Neural cell (in vitro differentiated cells): ENCODE measurements around the gene DIS3L2. TPM values are rescaled to one million over a fixed set of nuclear protein-coding genes. Genes with fewer than 3 reads are reported as not detected.
"Not testable (repeated sequence)": the region's sequence is repeated elsewhere in the genome, so short reads cannot be mapped to it uniquely, and the experiment has no call there.

Experiments
- H2AFZ ChIP-seq: fragments of 200-600, 300-800 bp; sonication (generic), shearing (Covaris generic); 2 replicates; pipeline ENCODE4 v1.6.0; 2014; ENCODE audit warnings: low read depth, mild to moderate bottlenecking, antibody characterized with exemption, low read length, moderate library complexity
- H3F3A ChIP-seq: fragments of 200-600 bp; shearing (Covaris generic); 2 replicates; pipeline ENCODE4 v1.6.1; 2016; ENCODE audit warnings: mild to moderate bottlenecking, moderate library complexity, mixed read lengths, antibody characterized with exemption, low read length; ENCODE audit not compliant: insufficient read depth, poor library complexity, severe bottlenecking
- H3K27ac ChIP-seq: fragments of 200-600, 300-800 bp; sonication (generic), shearing (Covaris generic); 2 replicates; pipeline ENCODE4 v1.5.1; 2014; ENCODE audit warnings: mild to moderate bottlenecking, low read length, moderate library complexity
- H3K27me3 ChIP-seq: fragments of 300-800, 200-600 bp; sonication (generic), shearing (Covaris generic); 2 replicates; pipeline ENCODE4 v1.6.0; 2014; ENCODE audit warnings: mild to moderate bottlenecking, low read depth, low read length, moderate library complexity; ENCODE audit not compliant: insufficient read depth
- H3K36me3 ChIP-seq: fragments of 300-800, 200-600 bp; sonication (generic), shearing (Covaris generic); 2 replicates; pipeline ENCODE4 v1.5.1; 2014; ENCODE audit warnings: mild to moderate bottlenecking, antibody characterized with exemption, low read length, moderate library complexity; ENCODE audit not compliant: insufficient read depth
- H3K4me2 ChIP-seq: fragments of 300-800, 200-600 bp; sonication (generic), shearing (Covaris generic); 2 replicates; pipeline ENCODE4 v1.6.0; 2014; ENCODE audit warnings: mild to moderate bottlenecking, low read length
- H3K4me3 ChIP-seq: fragments of 300-800, 200-600 bp; sonication (generic), shearing (Covaris generic); 2 replicates; pipeline ENCODE4 v1.5.1; 2014; ENCODE audit warnings: mild to moderate bottlenecking, low read length, moderate library complexity
- H3K79me2 ChIP-seq: fragments of 200-600 bp; shearing (Covaris generic); replicated peaks from 2 replicates; pipeline ENCODE4 v1.6.0; 2014; ENCODE audit warnings: mild to moderate bottlenecking, low read length, moderate library complexity; ENCODE audit not compliant: insufficient read depth
- H3K9ac ChIP-seq: fragments of 300-800, 200-600 bp; sonication (generic), shearing (Covaris generic); 2 replicates; pipeline ENCODE4 v1.6.1; 2016; ENCODE audit warnings: mild to moderate bottlenecking, low read length, mixed read lengths
- H3K9me2 ChIP-seq: fragments of 200-600 bp; shearing (Covaris generic); 2 replicates; pipeline ENCODE4 v1.6.1; 2016; ENCODE audit warnings: mild to moderate bottlenecking, low read length, mixed read lengths; ENCODE audit not compliant: insufficient read depth
- H3K9me3 ChIP-seq: fragments of 200-600, 300-800 bp; sonication (generic), shearing (Covaris generic); 2 replicates; pipeline ENCODE4 v1.6.1; 2016; ENCODE audit warnings: mild to moderate bottlenecking, mixed run types, low read length, moderate library complexity, mixed read lengths
- H4K20me1 ChIP-seq: fragments of 200-600 bp; shearing (Covaris generic); 2 replicates; pipeline ENCODE4 v1.6.1; 2016; ENCODE audit warnings: mild to moderate bottlenecking, mixed run types; ENCODE audit not compliant: insufficient read depth
- EP300 ChIP-seq: fragments of 450-650 bp; conservative IDR thresholded peaks from 2 replicates; pipeline ENCODE4 v1.6.1; 2014; ENCODE audit warnings: antibody characterized with exemption, mild to moderate bottlenecking, moderate library complexity; ENCODE audit not compliant: poor library complexity, severe bottlenecking
- EZH2 ChIP-seq: fragments of 200-600, 300-800 bp; shearing (Covaris generic), sonication (generic); IDR thresholded peaks from 2 replicates; pipeline ENCODE4 v1.6.1; 2014; ENCODE audit warnings: antibody characterized with exemption, low read length, borderline replicate concordance, mild to moderate bottlenecking; ENCODE audit not compliant: insufficient read depth, poor library complexity, severe bottlenecking
- MXI1 ChIP-seq: fragments of 450-650 bp; conservative IDR thresholded peaks from 2 replicates; pipeline ENCODE4 v1.6.1; 2014; ENCODE audit warnings: antibody characterized with exemption, mild to moderate bottlenecking; ENCODE audit not compliant: poor library complexity, severe bottlenecking
- POLR2AphosphoS5 ChIP-seq: IDR thresholded peaks from 2 replicates; pipeline ENCODE4 v1.6.1; 2012
- RAD21 ChIP-seq: fragments of 450-650 bp; conservative IDR thresholded peaks from 2 replicates; pipeline ENCODE4 v1.6.1; 2014; ENCODE audit warnings: antibody characterized with exemption, mild to moderate bottlenecking, moderate library complexity
- REST ChIP-seq: IDR thresholded peaks from 2 replicates; pipeline ENCODE4 v1.6.1; 2012; ENCODE audit warnings: borderline replicate concordance
- SMC3 ChIP-seq: fragments of 450-650 bp; conservative IDR thresholded peaks from 2 replicates; pipeline ENCODE4 v1.6.1; 2014; ENCODE audit warnings: antibody characterized with exemption, mild to moderate bottlenecking, moderate library complexity; ENCODE audit not compliant: poor library complexity
- TAF1 ChIP-seq: IDR thresholded peaks from 2 replicates; pipeline ENCODE4 v1.6.1; 2012; ENCODE audit warnings: low read depth
- polyA plus RNA-seq: library from polyadenylated mRNA; depleted of rRNA; stranded (reverse); fragments of >200 nt; gene quantifications from 2 replicates; pipeline ENCODE4 v1.2.3, GENCODE V29; 2014
- TF ChIP-seq, protein P1 (sequence below): fragments of 450-650 bp; IDR thresholded peaks from 2 replicates; pipeline ENCODE4 v1.5.1; 2014; ENCODE audit warnings: antibody characterized with exemption, mild to moderate bottlenecking, moderate library complexity; ENCODE audit not compliant: poor library complexity, severe bottlenecking

The DIS3L2 gene
- polyA plus RNA-seq, 1 donor from 2014 or later: 20.0 TPM

- H3K27me3 ChIP-seq: no peaks in the 10 kb centered on the region
- no peak for TF ChIP-seq MXI1
- no peak for TF ChIP-seq EP300
- no peak for TF ChIP-seq TAF1
- no peak for TF ChIP-seq EZH2
- TF ChIP-seq REST: no peak
- no peak for TF ChIP-seq SMC3
- TF ChIP-seq, protein P1, sequence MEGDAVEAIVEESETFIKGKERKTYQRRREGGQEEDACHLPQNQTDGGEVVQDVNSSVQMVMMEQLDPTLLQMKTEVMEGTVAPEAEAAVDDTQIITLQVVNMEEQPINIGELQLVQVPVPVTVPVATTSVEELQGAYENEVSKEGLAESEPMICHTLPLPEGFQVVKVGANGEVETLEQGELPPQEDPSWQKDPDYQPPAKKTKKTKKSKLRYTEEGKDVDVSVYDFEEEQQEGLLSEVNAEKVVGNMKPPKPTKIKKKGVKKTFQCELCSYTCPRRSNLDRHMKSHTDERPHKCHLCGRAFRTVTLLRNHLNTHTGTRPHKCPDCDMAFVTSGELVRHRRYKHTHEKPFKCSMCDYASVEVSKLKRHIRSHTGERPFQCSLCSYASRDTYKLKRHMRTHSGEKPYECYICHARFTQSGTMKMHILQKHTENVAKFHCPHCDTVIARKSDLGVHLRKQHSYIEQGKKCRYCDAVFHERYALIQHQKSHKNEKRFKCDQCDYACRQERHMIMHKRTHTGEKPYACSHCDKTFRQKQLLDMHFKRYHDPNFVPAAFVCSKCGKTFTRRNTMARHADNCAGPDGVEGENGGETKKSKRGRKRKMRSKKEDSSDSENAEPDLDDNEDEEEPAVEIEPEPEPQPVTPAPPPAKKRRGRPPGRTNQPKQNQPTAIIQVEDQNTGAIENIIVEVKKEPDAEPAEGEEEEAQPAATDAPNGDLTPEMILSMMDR: no peak
- no peak for TF ChIP-seq POLR2AphosphoS5
- TF ChIP-seq RAD21: no peak
- no peaks in the 10 kb centered on the region for H3K79me2 ChIP-seq
- H3K4me3 ChIP-seq: no peak overlapping the region
- H3K9ac ChIP-seq: no peak overlapping the region
- H3K9me3 ChIP-seq: no peaks in the 10 kb centered on the region
- no peak overlapping the region for H3K27ac ChIP-seq
- H4K20me1 ChIP-seq: no peaks in the 10 kb centered on the region
- H3K9me2 ChIP-seq: no peaks in the 10 kb centered on the region
- no peak overlapping the region for H2AFZ ChIP-seq
- H3K36me3 ChIP-seq: no peaks in the 10 kb centered on the region
- H3F3A ChIP-seq: no peaks in the 10 kb centered on the region
- H3K4me2 ChIP-seq: no peak overlapping the region
These were observed 15.2 kb upstream of the DIS3L2 start for GRCh38 chr2:231946241-231946814.

GRCh38 chr2:231947112-231947511, 14.4 kb upstream of the DIS3L2 start:
- not testable (repeated sequence) for H3K9me3 ChIP-seq, H3K9ac ChIP-seq, H3K27ac ChIP-seq, H3K79me2 ChIP-seq, H3K4me3 ChIP-seq, H3F3A ChIP-seq, H3K9me2 ChIP-seq, H3K36me3 ChIP-seq, H2AFZ ChIP-seq, H3K27me3 ChIP-seq, H3K4me2 ChIP-seq, H4K20me1 ChIP-seq

DNA sequence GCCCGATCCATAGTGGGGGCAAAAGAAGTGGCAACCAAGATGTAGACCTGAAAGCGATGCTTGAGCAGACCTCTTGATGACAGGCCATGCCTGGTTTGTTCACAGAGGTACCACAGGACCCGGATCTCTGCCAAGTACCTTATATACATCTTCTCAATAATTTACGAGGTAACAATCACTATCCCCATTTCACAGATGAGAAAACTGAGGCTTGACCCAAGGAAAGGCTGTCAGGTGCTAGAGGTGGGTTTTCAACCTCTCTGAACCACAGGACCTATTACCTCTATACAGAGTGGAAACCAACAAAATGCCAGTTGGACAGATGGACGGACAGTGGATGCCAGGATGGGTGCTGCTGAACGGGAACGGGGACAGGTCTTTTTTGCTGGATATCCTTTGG, 13.8 kb upstream of the DIS3L2 start:
- Histone ChIP-seq H3F3A (no peaks in the 10 kb centered on the region), H3K4me2 (no peak overlapping the region), H3K27me3 (no peaks in the 10 kb centered on the region), H2AFZ (no peak overlapping the region), H3K9me3 (no peaks in the 10 kb centered on the region), H3K4me3 (no peak overlapping the region), H3K9me2 (no peaks in the 10 kb centered on the region), H4K20me1 (no peaks in the 10 kb centered on the region), H3K9ac (no peak overlapping the region), H3K27ac (no peak overlapping the region), H3K79me2 (no peaks in the 10 kb centered on the region), H3K36me3 (no peaks in the 10 kb centered on the region)
- TF ChIP-seq SMC3: no peak
- TF ChIP-seq TAF1: no peak
- TF ChIP-seq MXI1: no peak
- no peak for TF ChIP-seq EZH2
- TF ChIP-seq, protein P1: no peak
- no peak for TF ChIP-seq EP300
- TF ChIP-seq RAD21: no peak
- TF ChIP-seq REST: no peak
- no peak for TF ChIP-seq POLR2AphosphoS5
